ENCODE measurements around the gene ARPIN.

DNA sequence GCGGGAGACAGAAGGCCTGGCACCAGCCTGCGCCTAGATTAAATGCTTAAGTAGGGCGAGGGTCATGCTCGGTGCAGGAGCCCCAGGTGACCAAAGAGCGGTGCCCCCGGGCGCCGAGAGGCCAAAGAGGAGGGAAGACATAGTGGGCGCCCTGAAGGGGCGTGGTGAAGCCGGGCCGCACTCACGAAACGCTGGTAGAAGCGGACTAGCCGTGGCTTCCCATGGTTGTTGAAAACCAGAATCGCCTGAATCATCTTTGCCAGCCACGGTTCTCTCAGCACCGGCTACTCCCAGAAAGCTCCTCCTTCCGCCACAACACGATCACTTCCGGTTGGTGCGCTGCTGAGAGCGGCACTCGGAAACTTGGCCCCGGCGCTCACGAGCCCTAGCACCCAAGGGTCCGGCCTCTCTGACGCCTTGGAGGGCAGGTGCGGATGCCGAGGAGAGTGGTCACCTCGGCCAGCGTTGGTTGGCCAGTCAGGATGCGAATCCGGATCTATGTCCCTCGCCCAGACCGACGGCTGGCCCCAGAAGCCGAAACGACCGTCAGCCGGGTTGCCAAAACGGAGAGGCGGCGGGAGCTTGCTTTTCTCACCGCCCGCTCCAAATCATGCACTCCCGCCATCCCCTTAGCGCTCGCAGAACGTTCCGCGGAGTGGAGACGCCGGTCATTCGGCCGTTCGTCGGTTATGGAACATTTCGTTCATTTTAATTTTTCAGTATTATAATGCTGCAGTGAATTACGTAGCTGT, 18.9 kb downstream of the ARPIN start, which contains the start of gene AP3S2:
- TF ChIP-seq, protein P1, sequence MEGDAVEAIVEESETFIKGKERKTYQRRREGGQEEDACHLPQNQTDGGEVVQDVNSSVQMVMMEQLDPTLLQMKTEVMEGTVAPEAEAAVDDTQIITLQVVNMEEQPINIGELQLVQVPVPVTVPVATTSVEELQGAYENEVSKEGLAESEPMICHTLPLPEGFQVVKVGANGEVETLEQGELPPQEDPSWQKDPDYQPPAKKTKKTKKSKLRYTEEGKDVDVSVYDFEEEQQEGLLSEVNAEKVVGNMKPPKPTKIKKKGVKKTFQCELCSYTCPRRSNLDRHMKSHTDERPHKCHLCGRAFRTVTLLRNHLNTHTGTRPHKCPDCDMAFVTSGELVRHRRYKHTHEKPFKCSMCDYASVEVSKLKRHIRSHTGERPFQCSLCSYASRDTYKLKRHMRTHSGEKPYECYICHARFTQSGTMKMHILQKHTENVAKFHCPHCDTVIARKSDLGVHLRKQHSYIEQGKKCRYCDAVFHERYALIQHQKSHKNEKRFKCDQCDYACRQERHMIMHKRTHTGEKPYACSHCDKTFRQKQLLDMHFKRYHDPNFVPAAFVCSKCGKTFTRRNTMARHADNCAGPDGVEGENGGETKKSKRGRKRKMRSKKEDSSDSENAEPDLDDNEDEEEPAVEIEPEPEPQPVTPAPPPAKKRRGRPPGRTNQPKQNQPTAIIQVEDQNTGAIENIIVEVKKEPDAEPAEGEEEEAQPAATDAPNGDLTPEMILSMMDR (IDR thresholded peaks at IDR 0.05), result no peak
- TF ChIP-seq POLR2A (IDR thresholded peaks at IDR 0.05), result peak; percentile 86

Data from right lobe of liver (tissue), 4 donors.